HepG2 (cell line): ENCODE data around the gene TNFAIP1. TPM values are rescaled to one million over a fixed set of nuclear protein-coding genes. Genes with fewer than 3 reads are reported as not detected.

Experiments
- AGO1 ChIP-seq: fragments of 200-400 bp; formaldehyde crosslinking; IDR thresholded peaks from 2 replicates; pipeline ENCODE4 v1.6.1; 2017; ENCODE audit warnings: mild to moderate bottlenecking, low read depth, low read length, moderate library complexity; ENCODE audit not compliant: poor library complexity, severe bottlenecking
- CBX5 ChIP-seq: sonication (generic); formaldehyde crosslinking; IDR thresholded peaks from 2 replicates; pipeline ENCODE4 v1.4.0; 2020; ENCODE audit warnings: missing genetic modification reagents, borderline replicate concordance
- GZF1 ChIP-seq: sonication (generic); formaldehyde crosslinking; IDR thresholded peaks from 2 replicates; pipeline ENCODE4 v1.5.1; 2020; ENCODE audit warnings: mild to moderate bottlenecking, missing genetic modification reagents
- HINFP ChIP-seq: sonication (generic); formaldehyde crosslinking; IDR thresholded peaks from 2 replicates; pipeline ENCODE4 v1.4.0; 2020; ENCODE audit warnings: low read depth, mild to moderate bottlenecking, missing genetic modification reagents
- HMGXB3 ChIP-seq: sonication (generic); formaldehyde crosslinking; IDR thresholded peaks from 2 replicates; pipeline ENCODE4 v1.4.0; 2020; ENCODE audit warnings: missing genetic modification reagents, borderline replicate concordance
- KLF6 ChIP-seq: IDR thresholded peaks from 2 replicates; pipeline ENCODE4 v1.8.0; 2016; ENCODE audit warnings: missing biosample characterization, missing genetic modification reagents
- NBN ChIP-seq: fragments of 450-650 bp; conservative IDR thresholded peaks from 2 replicates; pipeline ENCODE4 v1.6.1; 2017
- SETDB1 ChIP-seq: sonication (generic); formaldehyde crosslinking; IDR thresholded peaks from 2 replicates; pipeline ENCODE4 v1.5.1; 2020; ENCODE audit warnings: missing genetic modification reagents, mild to moderate bottlenecking, borderline replicate concordance
- SIN3A ChIP-seq: IDR thresholded peaks from 2 replicates; pipeline ENCODE4 v1.6.1; 2011; ENCODE audit warnings: low read depth, mild to moderate bottlenecking, control low read depth, low read length, borderline replicate concordance
- ZNF121 ChIP-seq: sonication (generic); formaldehyde crosslinking; IDR thresholded peaks from 2 replicates; pipeline ENCODE4 v1.5.0; 2020; ENCODE audit warnings: mild to moderate bottlenecking, missing genetic modification reagents
- ZNF343 ChIP-seq: sonication (generic); formaldehyde crosslinking; IDR thresholded peaks from 2 replicates; pipeline ENCODE4 v1.4.0; 2020; ENCODE audit warnings: mild to moderate bottlenecking, missing genetic modification reagents
- ZNF549 ChIP-seq: sonication (generic); formaldehyde crosslinking; IDR thresholded peaks from 2 replicates; pipeline ENCODE4 v1.5.0; 2020; ENCODE audit warnings: missing genetic modification reagents
- ZNF552 ChIP-seq: sonication (generic); formaldehyde crosslinking; IDR thresholded peaks from 2 replicates; pipeline ENCODE4 v1.9.0; 2022; ENCODE audit warnings: missing genetic modification reagents, mild to moderate bottlenecking, borderline replicate concordance
- ZSCAN20 ChIP-seq: sonication (generic); formaldehyde crosslinking; IDR thresholded peaks from 2 replicates; pipeline ENCODE4 v1.4.0; 2020; ENCODE audit warnings: missing genetic modification reagents, mild to moderate bottlenecking, borderline replicate concordance
- ZUFSP ChIP-seq: sonication (generic); formaldehyde crosslinking; IDR thresholded peaks from 2 replicates; pipeline ENCODE4 v1.9.0; 2021; ENCODE audit warnings: missing genetic modification reagents, mild to moderate bottlenecking, borderline replicate concordance
- polyA plus RNA-seq, 8 experiments: library from polyadenylated mRNA; depleted of rRNA in 3 of 8; stranded (reverse) in 7 of 8; unstranded in 1 of 8; fragments of >200 nt; fragmentation: Illumina TruSeq in 4 of 8; extraction: Trizol in 4 of 8; gene quantifications; 2 replicates each; pipeline versions ENCODE4 v1.2.1 to v1.2.3, GENCODE V29; 2011 to 2016; ENCODE audit warnings: low read depth in 4 of 8, missing spikeins in 1 of 8, mixed read lengths in 1 of 8; ENCODE audit not compliant: insufficient read depth in 1 of 8
- total RNA-seq, 5 experiments: library from RNA; depleted of rRNA; stranded (reverse); fragments of >200 nt; fragmentation: Illumina TruSeq; extraction: Trizol; gene quantifications; 2 replicates each; pipeline ENCODE4 v1.2.3, GENCODE V29; 2016; ENCODE audit warnings: low read depth in 1 of 5
- TF ChIP-seq, protein P1 (sequence below): sonication (generic); formaldehyde crosslinking; IDR thresholded peaks from 2 replicates; pipeline ENCODE4 v1.4.0; 2020; ENCODE audit warnings: missing genetic modification reagents
- TF ChIP-seq, protein P2 (sequence below): sonication (generic); formaldehyde crosslinking; IDR thresholded peaks from 2 replicates; pipeline ENCODE4 v1.5.0; 2020; ENCODE audit warnings: missing genetic modification reagents

TNFAIP1 gene
- total and polyA plus RNA-seq, 2 of the 13 experiments (the other 11 are each of a cell fraction or from before 2014, with no cell fraction given), result 17.5 to 40.6 TPM

GRCh38 chr17:28318759-28319597 is 16.6 kb upstream of the TNFAIP1 start, which contains the start of gene TMEM97 (continued):
- TF ChIP-seq KLF6 (CRISPR knock-in tag) (no peak; the same call in 1 of the 2 replicates), HMGXB3 (peak; percentile 61; the same call in 1 of the 2 replicates), GZF1 (CRISPR knock-in tag) (no peak), SETDB1 (no peak), ZNF121 (CRISPR knock-in tag) (no peak; the same call in 1 of the 2 replicates), ZNF552 (CRISPR knock-in tag) (no peak; the same call in 1 of the 2 replicates), NBN (no peak), ZSCAN20 (CRISPR knock-in tag) (0 out of 2 replicates have a peak, but pooled peaks have one; percentile 52), SIN3A (peak; percentile 89), ZUFSP (CRISPR knock-in tag) (no peak), HINFP (CRISPR knock-in tag) (peak; percentile 53), CBX5 (CRISPR knock-in tag) (no peak; the same call in 1 of the 2 replicates), ZNF343 (CRISPR knock-in tag) (peak; percentile 70; the same call in 1 of the 2 replicates), ZNF549 (CRISPR knock-in tag) (no peak), AGO1 (no peak)
- TF ChIP-seq, protein P1, sequence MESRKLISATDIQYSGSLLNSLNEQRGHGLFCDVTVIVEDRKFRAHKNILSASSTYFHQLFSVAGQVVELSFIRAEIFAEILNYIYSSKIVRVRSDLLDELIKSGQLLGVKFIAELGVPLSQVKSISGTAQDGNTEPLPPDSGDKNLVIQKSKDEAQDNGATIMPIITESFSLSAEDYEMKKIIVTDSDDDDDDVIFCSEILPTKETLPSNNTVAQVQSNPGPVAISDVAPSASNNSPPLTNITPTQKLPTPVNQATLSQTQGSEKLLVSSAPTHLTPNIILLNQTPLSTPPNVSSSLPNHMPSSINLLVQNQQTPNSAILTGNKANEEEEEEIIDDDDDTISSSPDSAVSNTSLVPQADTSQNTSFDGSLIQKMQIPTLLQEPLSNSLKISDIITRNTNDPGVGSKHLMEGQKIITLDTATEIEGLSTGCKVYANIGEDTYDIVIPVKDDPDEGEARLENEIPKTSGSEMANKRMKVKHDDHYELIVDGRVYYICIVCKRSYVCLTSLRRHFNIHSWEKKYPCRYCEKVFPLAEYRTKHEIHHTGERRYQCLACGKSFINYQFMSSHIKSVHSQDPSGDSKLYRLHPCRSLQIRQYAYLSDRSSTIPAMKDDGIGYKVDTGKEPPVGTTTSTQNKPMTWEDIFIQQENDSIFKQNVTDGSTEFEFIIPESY, result no peak
- TF ChIP-seq, protein P2, sequence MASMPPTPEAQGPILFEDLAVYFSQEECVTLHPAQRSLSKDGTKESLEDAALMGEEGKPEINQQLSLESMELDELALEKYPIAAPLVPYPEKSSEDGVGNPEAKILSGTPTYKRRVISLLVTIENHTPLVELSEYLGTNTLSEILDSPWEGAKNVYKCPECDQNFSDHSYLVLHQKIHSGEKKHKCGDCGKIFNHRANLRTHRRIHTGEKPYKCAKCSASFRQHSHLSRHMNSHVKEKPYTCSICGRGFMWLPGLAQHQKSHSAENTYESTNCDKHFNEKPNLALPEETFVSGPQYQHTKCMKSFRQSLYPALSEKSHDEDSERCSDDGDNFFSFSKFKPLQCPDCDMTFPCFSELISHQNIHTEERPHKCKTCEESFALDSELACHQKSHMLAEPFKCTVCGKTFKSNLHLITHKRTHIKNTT (CRISPR knock-in tag), result no peak
